CD4-positive, alpha-beta T cell treated with Interleukin-6 for 4 hours (primary cell): ENCODE measurements around the gene GIT2.

Experiments
- DNase-seq: peaks from one replicate; pipeline ENCODE4 v3.0.0-alpha.2; 2020; ENCODE audit warnings: mixed read lengths

Gene GIT2

DNA sequence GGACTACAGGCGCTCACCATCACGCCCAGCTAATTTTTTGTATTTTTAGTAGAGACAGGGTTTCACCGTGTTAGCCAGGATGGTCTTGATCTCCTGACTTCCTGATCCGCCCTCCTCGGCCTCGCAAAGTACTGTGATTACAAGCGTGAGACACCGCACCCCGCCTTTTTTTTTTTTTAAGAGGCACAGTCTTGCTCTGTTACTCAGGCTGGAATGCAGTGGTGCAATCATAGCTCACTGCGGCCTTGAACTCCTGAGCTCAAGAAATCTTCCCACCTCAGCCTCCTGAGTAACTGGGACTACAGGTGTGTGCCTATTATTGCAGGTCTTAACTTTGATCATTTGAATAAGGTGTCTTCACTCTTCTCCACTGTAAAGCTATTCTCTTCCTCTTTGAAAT lies 110.6 kb downstream of the GIT2 start:
- no peak for DNase-seq

- no peak for DNase-seq
Observed at GRCh38 chr12:109883461-109883860, 112.7 kb downstream of the GIT2 start.

GRCh38 chr12:109881752-109882151 lies 114.4 kb downstream of the GIT2 start:
- no peak for DNase-seq

DNA sequence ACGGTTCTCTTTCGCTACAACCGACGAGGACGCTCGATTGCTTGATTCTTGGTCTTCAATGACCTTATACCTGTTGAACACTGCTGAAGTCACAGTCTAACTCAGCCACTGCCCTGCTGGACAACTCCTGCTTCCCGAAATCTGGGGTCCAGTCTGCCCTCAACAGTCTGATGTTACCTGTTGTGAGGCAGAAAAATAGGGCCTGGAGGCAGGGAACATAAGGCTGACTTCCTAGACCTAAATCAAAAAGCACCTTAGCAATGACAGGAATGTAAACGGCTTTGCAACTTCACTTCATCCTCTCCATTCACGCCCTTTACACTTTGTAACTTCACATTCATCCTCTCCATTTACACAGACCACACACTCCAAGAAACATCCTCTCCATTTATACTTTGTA lies 115.2 kb downstream of the GIT2 start:
- no peak for DNase-seq

GRCh38 chr12:109880043-109880931 lies 115.9 kb downstream of the GIT2 start, which contains the start of gene GLTP:
GLTP (minus strand) TSS chr12:109880541; CDS start chr12:109880374, 167 bp downstream.
- DNase-seq: peak; percentile 93
